H1 (cell line): ENCODE results near the gene URGCP. TPM values are rescaled to one million over a fixed set of nuclear protein-coding genes. Genes with fewer than 3 reads are reported as not detected.
A peak's percentile ranks its signal among the peaks of the same experiment; 100 is the strongest.

Experiments used
- CTCF ChIA-PET: fragments of 300-600 bp; sonication (Branson Sonifier 250); formaldehyde crosslinking; loops from one replicate; lab custom pipeline; 2021; ENCODE audit not compliant: partially characterized antibody; lab: Charles Lee
- POLR2A ChIA-PET: fragments of 300-600 bp; sonication (Branson Sonifier 250); formaldehyde crosslinking; loops from one replicate; lab custom pipeline; 2021; ENCODE audit warnings: inconsistent platforms; ENCODE audit not compliant: partially characterized antibody; lab: Charles Lee
- DNase-seq, 2 experiments: peaks; one replicate each; pipeline versions ENCODE4 v3.0.0 to v3.0.0-alpha.2; 2010 to 2022; ENCODE audit warnings: low spot score in 2 of 2, low read depth in 1 of 2, mixed read lengths in 1 of 2
- FAIRE-seq: peaks from 2 replicates; lab custom pipeline; 2011; peaks lifted over from hg19 to GRCh38; lab: Jason Lieb, UNC
- H2AFZ ChIP-seq: 2 replicates; pipeline ENCODE4 v1.8.1; 2012; ENCODE audit warnings: low read length, inconsistent platforms
- H2AK5ac ChIP-seq: 2 replicates; pipeline ENCODE4 v1.6.1; 2013; ENCODE audit warnings: low read depth, low read length
- H2BK120ac ChIP-seq: replicated peaks from 2 replicates; pipeline ENCODE3; 2013; ENCODE audit warnings: low read depth, low read length, inconsistent platforms
- H2BK12ac ChIP-seq: 2 replicates; pipeline ENCODE4 v1.6.1; 2013; ENCODE audit warnings: low read depth, low read length
- H2BK15ac ChIP-seq: 2 replicates; pipeline ENCODE4 v1.6.1; 2013; ENCODE audit warnings: low read length
- H2BK20ac ChIP-seq: 2 replicates; pipeline ENCODE4 v1.6.1; 2013; ENCODE audit warnings: low read length
- H2BK5ac ChIP-seq: 2 replicates; pipeline ENCODE4 v1.6.1; 2013; ENCODE audit warnings: low read depth, low read length
- H3K14ac ChIP-seq: 2 replicates; pipeline ENCODE4 v1.6.1; 2013; ENCODE audit warnings: inconsistent platforms; ENCODE audit not compliant: insufficient read length
- H3K18ac ChIP-seq: 2 replicates; pipeline ENCODE4 v1.6.1; 2013; ENCODE audit warnings: low read length; ENCODE audit errors: extremely low read depth
- H3K23ac ChIP-seq: 2 replicates; pipeline ENCODE4 v1.6.1; 2013; ENCODE audit warnings: inconsistent platforms; ENCODE audit not compliant: insufficient read length
- H3K23me2 ChIP-seq: 2 replicates; pipeline ENCODE4 v1.6.1; 2013; ENCODE audit warnings: low read depth, low read length
- H3K27ac ChIP-seq: 2 replicates; pipeline ENCODE4 v1.6.1; 2011; ENCODE audit warnings: low read depth, low read length, inconsistent platforms
- H3K27me3 ChIP-seq, 4 experiments: replicated peaks in 1 of 4; 1 replicate in 1 of 4; 2 replicates in 3 of 4; pipeline versions ENCODE4 v1.6.1 to v1.8.1; 2011 to 2013; ENCODE audit warnings: low read length in 3 of 4, mild to moderate bottlenecking in 3 of 4, inconsistent platforms in 2 of 4, mixed read lengths in 2 of 4, moderate library complexity in 1 of 4; ENCODE audit not compliant: control insufficient read depth in 3 of 4, insufficient read depth in 3 of 4; ENCODE audit errors: extremely low read depth in 1 of 4
- H3K36me3 ChIP-seq, 4 experiments: 2 replicates each; pipeline versions ENCODE4 v1.6.1 to v1.8.1; 2011 to 2013; ENCODE audit warnings: mild to moderate bottlenecking in 4 of 4, low read length in 3 of 4, moderate library complexity in 2 of 4, control low read depth in 1 of 4, inconsistent platforms in 1 of 4; ENCODE audit not compliant: insufficient read depth in 4 of 4, control insufficient read depth in 2 of 4
- H3K4ac ChIP-seq: replicated peaks from 2 replicates; pipeline ENCODE3; 2013; ENCODE audit warnings: low read length, low read depth, mixed read lengths, inconsistent platforms; ENCODE audit not compliant: insufficient read length
- H3K4me1 ChIP-seq, 4 experiments: replicated peaks in 1 of 4; 1 replicate in 1 of 4; 2 replicates in 3 of 4; pipeline versions ENCODE4 v1.6.1 to v1.8.1; 2011 to 2013; ENCODE audit warnings: low read length in 3 of 4, inconsistent platforms in 2 of 4, mixed read lengths in 1 of 4; ENCODE audit not compliant: insufficient read depth in 4 of 4, control insufficient read depth in 3 of 4
- H3K4me2 ChIP-seq, 2 experiments: 2 replicates each; pipeline versions ENCODE4 v1.6.1 to v1.8.1; 2011 to 2013; ENCODE audit warnings: low read depth in 2 of 2, low read length in 2 of 2, control low read depth in 1 of 2, inconsistent platforms in 1 of 2, mild to moderate bottlenecking in 1 of 2; ENCODE audit not compliant: insufficient read depth in 1 of 2
- H3K4me3 ChIP-seq, 4 experiments: fragments of 200-600, 300-600 bp in 1 of 4; sonication (generic), shearing (Covaris generic), sonication (Bioruptor Twin) in 1 of 4; 2 replicates each; pipeline versions ENCODE4 v1.5.1 to v1.8.1; 2011 to 2016; ENCODE audit warnings: low read length in 4 of 4, low read depth in 3 of 4, control low read depth in 2 of 4, inconsistent platforms in 2 of 4, mild to moderate bottlenecking in 2 of 4, mixed read lengths in 1 of 4, moderate library complexity in 1 of 4; ENCODE audit not compliant: insufficient read depth in 2 of 4; ENCODE audit errors: extremely low read depth in 1 of 4
- H3K56ac ChIP-seq: replicated peaks from 2 replicates; pipeline ENCODE3; 2013; ENCODE audit warnings: low read depth, mild to moderate bottlenecking, mixed read lengths, low read length, inconsistent platforms; ENCODE audit not compliant: insufficient read length
- H3K79me1 ChIP-seq: 2 replicates; pipeline ENCODE4 v1.6.1; 2013; ENCODE audit warnings: low read depth, low read length, control low read depth
- H3K79me2 ChIP-seq, 2 experiments: 2 replicates each; pipeline versions ENCODE4 v1.6.1 to v1.8.1; 2012 to 2013; ENCODE audit warnings: low read length in 2 of 2, mild to moderate bottlenecking in 2 of 2, inconsistent platforms in 1 of 2; ENCODE audit not compliant: insufficient read depth in 2 of 2, control insufficient read depth in 1 of 2
- H3K9ac ChIP-seq, 4 experiments: replicated peaks in 1 of 4; 1 replicate in 1 of 4; 2 replicates in 3 of 4; pipeline versions ENCODE4 v1.6.1 to v1.8.1; 2011 to 2013; ENCODE audit warnings: low read depth in 3 of 4, low read length in 3 of 4, control low read depth in 2 of 4, mild to moderate bottlenecking in 2 of 4, moderate library complexity in 2 of 4, inconsistent platforms in 1 of 4; ENCODE audit errors: extremely low read depth in 1 of 4
- H3K9me3 ChIP-seq, 2 experiments: 2 replicates each; pipeline versions ENCODE4 v1.6.1 to v1.8.1; 2012 to 2013; ENCODE audit warnings: mild to moderate bottlenecking in 2 of 2, moderate library complexity in 2 of 2, control low read depth in 1 of 2, inconsistent platforms in 1 of 2, low read depth in 1 of 2, low read length in 1 of 2, mixed read lengths in 1 of 2; ENCODE audit not compliant: insufficient read depth in 2 of 2
- H4K20me1 ChIP-seq, 2 experiments: replicated peaks in 1 of 2; 2 replicates each; pipeline versions ENCODE3 to v1.8.1; 2011 to 2013; ENCODE audit warnings: inconsistent platforms in 2 of 2, low read length in 2 of 2, mild to moderate bottlenecking in 1 of 2; ENCODE audit not compliant: insufficient read depth in 2 of 2, control insufficient read depth in 1 of 2
- H4K5ac ChIP-seq: 2 replicates; pipeline ENCODE4 v1.6.1; 2013; ENCODE audit warnings: low read length, low read depth, mixed read lengths, inconsistent platforms; ENCODE audit not compliant: insufficient read length
- H4K8ac ChIP-seq: 2 replicates; pipeline ENCODE4 v1.8.0; 2013; ENCODE audit warnings: mild to moderate bottlenecking, moderate library complexity, low read length, inconsistent platforms; ENCODE audit not compliant: insufficient read depth; ENCODE audit errors: extremely low read depth
- H4K91ac ChIP-seq: replicated peaks from 2 replicates; pipeline ENCODE3; 2013; ENCODE audit warnings: low read length, mixed read lengths, inconsistent platforms; ENCODE audit not compliant: insufficient read length
- ATF3 ChIP-seq: IDR thresholded peaks from 2 replicates; pipeline ENCODE4 v1.6.1; 2011; ENCODE audit warnings: low read depth, mild to moderate bottlenecking, low read length; ENCODE audit not compliant: insufficient read depth
- CHD1 ChIP-seq: IDR thresholded peaks from 2 replicates; pipeline ENCODE4 v1.6.1; 2012; ENCODE audit warnings: low read depth, low read length, improper control_type of control experiment
- CREB1 ChIP-seq: IDR thresholded peaks from 2 replicates; pipeline ENCODE4 v1.6.1; 2012; ENCODE audit warnings: inconsistent platforms
- CTBP2 ChIP-seq: IDR thresholded peaks from 2 replicates; pipeline ENCODE4 v1.7.0; 2011; ENCODE audit warnings: borderline replicate concordance, mild to moderate bottlenecking, moderate library complexity, mixed read lengths, low read length; ENCODE audit not compliant: insufficient read depth, insufficient read length
- E2F6 ChIP-seq: IDR thresholded peaks from 2 replicates; pipeline ENCODE4 v1.6.1; 2012; ENCODE audit warnings: inconsistent platforms
- EZH2 ChIP-seq: fragments of 200-600 bp; sonication (generic); IDR thresholded peaks from 2 replicates; pipeline ENCODE4 v1.7.1; 2012; ENCODE audit warnings: low read depth, mild to moderate bottlenecking, moderate library complexity, low read length, inconsistent platforms; ENCODE audit not compliant: severe bottlenecking
- GABPA ChIP-seq: IDR thresholded peaks from 2 replicates; pipeline ENCODE4 v1.6.1; 2011; ENCODE audit warnings: mild to moderate bottlenecking, low read length, moderate library complexity, borderline replicate concordance; ENCODE audit not compliant: insufficient read depth
- RNF2 ChIP-seq: fragments of 200-900, 300-1000 bp; sonication (generic); IDR thresholded peaks from 2 replicates; pipeline ENCODE4 v1.7.1; 2016; ENCODE audit warnings: borderline replicate concordance, low read depth, mild to moderate bottlenecking, antibody characterized with exemption, low read length; ENCODE audit not compliant: poor library complexity, severe bottlenecking; ENCODE audit errors: missing control alignments
- SIRT6 ChIP-seq: IDR thresholded peaks from one replicate; pipeline ENCODE4 v1.7.1; 2012; ENCODE audit warnings: low read length, inconsistent platforms
- SIX5 ChIP-seq: IDR thresholded peaks from 2 replicates; pipeline ENCODE4 v1.6.1; 2011; ENCODE audit warnings: mild to moderate bottlenecking, low read depth, low read length
- SP2 ChIP-seq: IDR thresholded peaks from 2 replicates; pipeline ENCODE4 v1.6.1; 2012; ENCODE audit warnings: mild to moderate bottlenecking, low read length, inconsistent platforms
- SP4 ChIP-seq: IDR thresholded peaks from 2 replicates; pipeline ENCODE4 v1.6.1; 2012; ENCODE audit warnings: low read length, inconsistent platforms
- TCF12 ChIP-seq: IDR thresholded peaks from 2 replicates; pipeline ENCODE4 v1.6.1; 2011; ENCODE audit warnings: low read depth, mild to moderate bottlenecking, low read length
- WGBS, 2 experiments: shearing (Covaris generic) in 1 of 2; methylation state at CpG; one replicate each; pipeline versions ENCODE4 v1.1.6 to v1.1.7; 2013 to 2015; ENCODE audit warnings: low lambda C conversion rate in 2 of 2, mixed read lengths in 2 of 2, inconsistent platforms in 1 of 2, low coverage in 1 of 2, missing lambda C conversion rate in 1 of 2; ENCODE audit not compliant: insufficient replicate concordance in 2 of 2, insufficient coverage in 1 of 2, insufficient read length in 1 of 2; ENCODE audit errors: extremely low coverage in 1 of 2, missing lambda C conversion rate in 1 of 2; 5-methylcytosine and 5-hydroxymethylcytosine counted together
- polyA plus RNA-seq, 7 experiments: library from polyadenylated mRNA; depleted of rRNA in 3 of 7; stranded (reverse) in 5 of 7; unstranded in 2 of 7; fragments of >200 nt in 5 of 7; fragments of 200-250 nt in 2 of 7; gene quantifications; 1 replicate in 5 of 7; 2 replicates in 1 of 7; 4 replicates in 1 of 7; pipeline versions ENCODE4 v1.2.1 to v1.2.3, GENCODE V29; 2011 to 2013; ENCODE audit warnings: missing spikeins in 2 of 7, mixed read lengths in 2 of 7
- total RNA-seq: library from RNA; stranded (reverse); fragmentation: NEBNext Ultra II Directional; extraction: Animal tissue kit (Norgen Biotek cat#: 25700); gene quantifications from 2 replicates; pipeline ENCODE4 v1.2.1, GENCODE V29; 2021

Gene URGCP
- total and polyA plus RNA-seq, 2 of the 8 experiments (the other 6 are each of a cell fraction or from before 2014, with no cell fraction given), result 9.0 to 18.7 TPM

GRCh38 chr7:43905956-43906330, 453 bp downstream of the URGCP start:
- no peaks in the 10 kb centered on the region for H3K27me3 ChIP-seq
- H4K5ac ChIP-seq, result no peak overlapping the region
- FAIRE-seq, result no peak
- no peaks in the 10 kb centered on the region for H3K36me3 ChIP-seq
- no peak overlapping the region for H2AFZ ChIP-seq
- peaks cover 0 to 38% of the 10 kb centered on the region in 2 experiments; a peak in 3 of 4 replicates for H3K79me2 ChIP-seq
- peak in 1 of 2 experiments; percentile 59 for DNase-seq
- H3K4me1 ChIP-seq, result peaks cover 1 to 16% (median 10%) of the 10 kb centered on the region in 4 experiments; a peak in 6 of 7 replicates
- H3K9me3 ChIP-seq, result no peaks in the 10 kb centered on the region
- no peak overlapping the region for H4K8ac ChIP-seq
- no peak overlapping the region for H2AK5ac ChIP-seq
- no peak overlapping the region for H2BK15ac ChIP-seq
- no peak overlapping the region for H2BK20ac ChIP-seq
- H2BK12ac ChIP-seq, result no peak overlapping the region
- peak overlapping the region; percentile 35 for H3K56ac ChIP-seq
- H3K4me3 ChIP-seq, result peak overlapping the region; percentile 46 to 83 (median 64)
- H4K91ac ChIP-seq, result no peak overlapping the region
- WGBS, 2 experiments, result 2% methylated on average over 18 of the region's 43 CpGs; no CpG with 5 or more reads in 1 of the 2 experiments
- H3K23me2 ChIP-seq, result peaks cover 4% of the 10 kb centered on the region; the same call in 1 of the 2 replicates
- peak overlapping the region; percentile 38 to 94 (median 60); a peak in 6 of 7 replicates for H3K9ac ChIP-seq
- H2BK120ac ChIP-seq, result no peak overlapping the region
- no peak overlapping the region for H3K18ac ChIP-seq
- H3K27ac ChIP-seq, result no peak overlapping the region
- H3K14ac ChIP-seq, result no peak overlapping the region
- peaks cover 2 to 9% of the 10 kb centered on the region in 2 experiments for H4K20me1 ChIP-seq
- no peak overlapping the region for H3K23ac ChIP-seq
- POLR2A ChIA-PET, result interaction anchor here (0.9 to 2.5 kb wide), 8 partner anchors 9 to 37 kb away, joined by 3 to 13 read pairs (median 4); partner anchors contain the start of gene MRPS24
- CTCF ChIA-PET, result interaction anchor here (0.7 kb wide), 1 partner anchor 298 kb away, joined by 3 read pairs; no protein-coding TSS in a partner anchor
- no peak overlapping the region for H2BK5ac ChIP-seq
- H3K79me1 ChIP-seq, result peaks cover 4% of the 10 kb centered on the region; the same call in 1 of the 2 replicates
- no peak overlapping the region for H3K4ac ChIP-seq
- peak overlapping the region; percentile 84 to 95 for H3K4me2 ChIP-seq
- TF ChIP-seq SIX5, result no peak
- TF ChIP-seq CTBP2, result no peak
- TF ChIP-seq EZH2, result no peak
- TF ChIP-seq SP4, result no peak
- TF ChIP-seq RNF2, result no peak
- peak; percentile 74 for TF ChIP-seq CREB1
- no peak for TF ChIP-seq E2F6
- TF ChIP-seq TCF12, result no peak
- TF ChIP-seq GABPA, result no peak
- no peak for TF ChIP-seq SIRT6
- TF ChIP-seq CHD1, result no peak
- no peak for TF ChIP-seq ATF3
- no peak for TF ChIP-seq SP2
